A673 (cell line): ENCODE measurements around the gene PRR9. TPM values are rescaled to one million over a fixed set of nuclear protein-coding genes. Genes with fewer than 3 reads are reported as not detected.

Experiments used
- BruUV-seq: library from RNA; stranded (reverse); fragments of 400-500 nt; replicated peaks from 2 replicates; lab custom pipeline; 2021; lab: Mats Ljungman, UMichigan
- CTCF ChIA-PET: fragments of 300-600 bp; sonication (Branson Sonifier 250); formaldehyde crosslinking; loops from one replicate; lab custom pipeline; 2022; ENCODE audit warnings: antibody characterized with exemption; lab: Charles Lee
- POLR2A ChIA-PET: fragments of 300-600 bp; sonication (Branson Sonifier 250); formaldehyde crosslinking; loops from one replicate; lab custom pipeline; 2022; ENCODE audit warnings: antibody characterized with exemption; ENCODE audit not compliant: low non-redundant PET; lab: Charles Lee
- DNase-seq: peaks from one replicate; pipeline ENCODE4 v3.0.0-alpha.2; 2015; ENCODE audit warnings: low spot score
- H3K27ac ChIP-seq: fragments of 200-600 bp; sonication (generic); 2 replicates; pipeline ENCODE4 v1.5.1; 2016; ENCODE audit warnings: mixed run types, low read depth, mild to moderate bottlenecking, mixed read lengths, antibody characterized with exemption, low read length; ENCODE audit not compliant: poor library complexity, severe bottlenecking
- H3K27me3 ChIP-seq: fragments of 200-600 bp; sonication (generic); replicated peaks from 2 replicates; pipeline ENCODE4 v1.6.1; 2017; ENCODE audit warnings: mixed run types, low read depth, mild to moderate bottlenecking, mixed read lengths, antibody characterized with exemption, low read length; ENCODE audit not compliant: insufficient read depth, poor library complexity
- H3K36me3 ChIP-seq: fragments of 200-600 bp; sonication (generic); 2 replicates; pipeline ENCODE4 v1.6.1; 2016; ENCODE audit warnings: mixed run types, mild to moderate bottlenecking, mixed read lengths, antibody characterized with exemption, low read length; ENCODE audit not compliant: insufficient read depth, poor library complexity, severe bottlenecking
- H3K4me1 ChIP-seq: fragments of 200-600 bp; sonication (generic); 2 replicates; pipeline ENCODE4 v1.6.1; 2017; ENCODE audit warnings: mixed run types, mild to moderate bottlenecking, mixed read lengths, antibody characterized with exemption, low read length; ENCODE audit not compliant: insufficient read depth, poor library complexity, severe bottlenecking
- H3K4me3 ChIP-seq: fragments of 200-600 bp; sonication (generic); 2 replicates; pipeline ENCODE4 v1.5.1; 2016; ENCODE audit warnings: low read depth, mixed run types, mild to moderate bottlenecking, mixed read lengths, low read length; ENCODE audit not compliant: poor library complexity, severe bottlenecking
- H3K9me3 ChIP-seq: fragments of 200-600 bp; sonication (generic); 2 replicates; pipeline ENCODE4 v1.6.1; 2016; ENCODE audit warnings: mixed run types, low read depth, mild to moderate bottlenecking, mixed read lengths, antibody characterized with exemption, low read length; ENCODE audit not compliant: poor library complexity, severe bottlenecking
- EZH2 ChIP-seq: fragments of 200-600 bp; sonication (generic); IDR thresholded peaks from 2 replicates; pipeline ENCODE4 v1.6.1; 2017; ENCODE audit warnings: borderline replicate concordance, low read depth, mild to moderate bottlenecking, mixed read lengths, antibody characterized with exemption, low read length; ENCODE audit not compliant: poor library complexity, severe bottlenecking
- intact Hi-C: fragments of 100-400 bp; cut with micrococcal nuclease; formaldehyde crosslinking; loops from one replicate; pipeline ENCODE4 v1.10.0; 2022; ENCODE audit not compliant: unreplicated experiment
- total RNA-seq: library from RNA; stranded (reverse); gene quantifications from 2 replicates; pipeline ENCODE4 v1.2.3, GENCODE V29; 2021
- TF ChIP-seq, protein P1 (sequence below): fragments of 300-800, 200-600 bp; sonication (generic); conservative IDR thresholded peaks from 2 replicates; pipeline ENCODE4 v1.5.1; 2017; ENCODE audit warnings: low read depth, mild to moderate bottlenecking, antibody characterized with exemption, low read length, moderate library complexity, mixed read lengths

The PRR9 gene
- total RNA-seq, 1 experiment from 2014 or later, result not detected

DNA sequence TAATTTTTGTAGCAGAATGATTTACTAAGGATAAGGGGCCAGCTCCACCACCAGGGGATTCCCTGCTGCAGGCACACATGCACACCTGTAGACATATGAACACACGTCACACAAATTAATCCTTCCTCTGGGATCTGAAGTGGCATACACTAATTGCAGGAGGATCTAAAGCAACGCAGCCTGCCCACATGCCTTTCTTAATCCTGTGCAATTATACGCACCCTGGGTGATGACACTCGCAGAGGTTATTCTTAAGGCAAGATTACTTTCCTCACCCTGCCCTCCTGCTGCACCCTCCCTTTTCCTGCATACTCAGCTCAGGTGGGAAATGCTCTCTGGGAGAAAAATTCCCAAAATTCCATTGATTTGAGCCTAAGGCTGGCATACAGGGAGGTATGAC, 34.6 kb downstream of the PRR9 start:
- POLR2A ChIA-PET, result no interaction called here
- Histone ChIP-seq H3K27ac (no peak overlapping the region), H3K9me3 (no peaks in the 10 kb centered on the region), H3K4me1 (no peaks in the 10 kb centered on the region), H3K4me3 (no peak overlapping the region), H3K27me3 (peaks cover 6% of the 10 kb centered on the region), H3K36me3 (no peaks in the 10 kb centered on the region)
- CTCF ChIA-PET, result no interaction called here
- intact Hi-C loops, result no loop called here
- TF ChIP-seq EZH2, result no peak
- TF ChIP-seq, protein P1, sequence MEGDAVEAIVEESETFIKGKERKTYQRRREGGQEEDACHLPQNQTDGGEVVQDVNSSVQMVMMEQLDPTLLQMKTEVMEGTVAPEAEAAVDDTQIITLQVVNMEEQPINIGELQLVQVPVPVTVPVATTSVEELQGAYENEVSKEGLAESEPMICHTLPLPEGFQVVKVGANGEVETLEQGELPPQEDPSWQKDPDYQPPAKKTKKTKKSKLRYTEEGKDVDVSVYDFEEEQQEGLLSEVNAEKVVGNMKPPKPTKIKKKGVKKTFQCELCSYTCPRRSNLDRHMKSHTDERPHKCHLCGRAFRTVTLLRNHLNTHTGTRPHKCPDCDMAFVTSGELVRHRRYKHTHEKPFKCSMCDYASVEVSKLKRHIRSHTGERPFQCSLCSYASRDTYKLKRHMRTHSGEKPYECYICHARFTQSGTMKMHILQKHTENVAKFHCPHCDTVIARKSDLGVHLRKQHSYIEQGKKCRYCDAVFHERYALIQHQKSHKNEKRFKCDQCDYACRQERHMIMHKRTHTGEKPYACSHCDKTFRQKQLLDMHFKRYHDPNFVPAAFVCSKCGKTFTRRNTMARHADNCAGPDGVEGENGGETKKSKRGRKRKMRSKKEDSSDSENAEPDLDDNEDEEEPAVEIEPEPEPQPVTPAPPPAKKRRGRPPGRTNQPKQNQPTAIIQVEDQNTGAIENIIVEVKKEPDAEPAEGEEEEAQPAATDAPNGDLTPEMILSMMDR, result no peak
- DNase-seq, result no peak
- no TSS peak for BruUV-seq

DNA sequence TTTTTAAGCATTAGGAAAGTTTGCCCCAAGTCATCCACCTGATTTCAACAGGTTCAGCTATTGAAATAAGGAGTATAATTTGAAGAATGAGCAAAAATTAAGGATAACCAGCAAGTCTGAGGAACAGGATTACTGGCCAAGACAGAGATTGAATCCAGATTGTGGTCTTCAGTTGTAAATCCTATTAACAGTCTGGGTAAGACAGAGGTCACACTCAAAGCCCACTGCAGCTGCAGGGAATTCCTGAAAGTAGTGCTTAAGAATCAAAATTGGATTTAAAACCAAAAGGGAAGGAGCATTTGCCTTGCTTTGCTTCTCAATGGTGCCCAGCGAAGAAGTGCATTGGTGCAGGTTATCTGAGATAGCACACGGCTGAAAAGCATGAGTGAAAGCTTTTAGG, 35.7 kb downstream of the PRR9 start:
- POLR2A ChIA-PET, result no interaction called here
- CTCF ChIA-PET, result no interaction called here

GRCh38 chr1:153253693-153254092, 36.3 kb downstream of the PRR9 start:
- H3K4me1 ChIP-seq, result no peaks in the 10 kb centered on the region
- H3K27ac ChIP-seq, result no peak overlapping the region
- BruUV-seq, result no TSS peak
- H3K27me3 ChIP-seq, result peaks cover 6% of the 10 kb centered on the region
- DNase-seq, result no peak
- intact Hi-C loops, result no loop called here
- H3K4me3 ChIP-seq, result no peak overlapping the region
- H3K36me3 ChIP-seq, result no peaks in the 10 kb centered on the region
- no peak for TF ChIP-seq EZH2
- TF ChIP-seq, protein P1, result no peak
- H3K9me3 ChIP-seq, result no peaks in the 10 kb centered on the region
- ChIA-PET POLR2A (no interaction called here), CTCF (no interaction called here)

More for the DNA sequence above, 35.7 kb downstream of the PRR9 start:
- no peak overlapping the region for H3K4me3 ChIP-seq
- no peaks in the 10 kb centered on the region for H3K36me3 ChIP-seq
- no TSS peak for BruUV-seq
- H3K4me1 ChIP-seq, result no peaks in the 10 kb centered on the region
- H3K27me3 ChIP-seq, result peaks cover 6% of the 10 kb centered on the region
- no peak for DNase-seq
- intact Hi-C loops, result no loop called here
- TF ChIP-seq, protein P1, result no peak
- TF ChIP-seq EZH2, result no peak
- no peaks in the 10 kb centered on the region for H3K9me3 ChIP-seq
- no peak overlapping the region for H3K27ac ChIP-seq
